ENCODE data around the gene TNS2.

DNA sequence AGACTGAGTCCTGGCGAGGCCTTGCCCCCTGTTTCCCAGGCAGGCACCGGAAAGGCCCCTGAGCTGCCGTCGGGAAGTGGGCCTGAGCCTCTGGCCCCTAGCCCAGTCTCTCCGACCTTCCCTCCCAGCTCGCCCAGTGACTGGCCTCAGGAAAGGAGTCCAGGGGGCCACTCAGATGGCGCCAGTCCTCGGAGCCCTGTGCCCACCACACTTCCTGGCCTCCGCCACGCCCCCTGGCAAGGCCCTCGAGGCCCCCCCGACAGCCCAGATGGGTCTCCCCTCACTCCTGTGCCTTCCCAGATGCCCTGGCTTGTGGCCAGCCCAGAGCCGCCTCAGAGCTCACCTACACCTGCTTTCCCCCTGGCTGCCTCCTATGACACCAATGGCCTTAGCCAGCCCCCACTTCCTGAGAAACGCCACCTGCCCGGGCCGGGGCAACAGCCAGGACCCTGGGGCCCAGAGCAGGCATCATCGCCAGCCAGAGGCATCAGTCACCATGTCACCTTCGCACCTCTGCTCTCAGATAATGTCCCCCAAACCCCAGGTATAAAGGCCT lies 10.9 kb downstream of the TNS2 start:
- TF ChIP-seq, protein P1, sequence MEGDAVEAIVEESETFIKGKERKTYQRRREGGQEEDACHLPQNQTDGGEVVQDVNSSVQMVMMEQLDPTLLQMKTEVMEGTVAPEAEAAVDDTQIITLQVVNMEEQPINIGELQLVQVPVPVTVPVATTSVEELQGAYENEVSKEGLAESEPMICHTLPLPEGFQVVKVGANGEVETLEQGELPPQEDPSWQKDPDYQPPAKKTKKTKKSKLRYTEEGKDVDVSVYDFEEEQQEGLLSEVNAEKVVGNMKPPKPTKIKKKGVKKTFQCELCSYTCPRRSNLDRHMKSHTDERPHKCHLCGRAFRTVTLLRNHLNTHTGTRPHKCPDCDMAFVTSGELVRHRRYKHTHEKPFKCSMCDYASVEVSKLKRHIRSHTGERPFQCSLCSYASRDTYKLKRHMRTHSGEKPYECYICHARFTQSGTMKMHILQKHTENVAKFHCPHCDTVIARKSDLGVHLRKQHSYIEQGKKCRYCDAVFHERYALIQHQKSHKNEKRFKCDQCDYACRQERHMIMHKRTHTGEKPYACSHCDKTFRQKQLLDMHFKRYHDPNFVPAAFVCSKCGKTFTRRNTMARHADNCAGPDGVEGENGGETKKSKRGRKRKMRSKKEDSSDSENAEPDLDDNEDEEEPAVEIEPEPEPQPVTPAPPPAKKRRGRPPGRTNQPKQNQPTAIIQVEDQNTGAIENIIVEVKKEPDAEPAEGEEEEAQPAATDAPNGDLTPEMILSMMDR (IDR thresholded peaks at IDR 0.05), result no peak
- TF ChIP-seq POLR2AphosphoS5 (IDR thresholded peaks at IDR 0.05) (no peak), EP300 (IDR thresholded peaks at IDR 0.05) (no peak)
